ENCODE results near the gene CYP3A5. TPM values are rescaled to one million over a fixed set of nuclear protein-coding genes. Genes with fewer than 3 reads are reported as not detected.
"Not testable (repeated sequence)": the region's sequence is repeated elsewhere in the genome, so short reads cannot be mapped to it uniquely, and the experiment has no call there.

CYP3A5 gene
- total RNA-seq, 1 donor from 2014 or later: 15.1 TPM

DNA sequence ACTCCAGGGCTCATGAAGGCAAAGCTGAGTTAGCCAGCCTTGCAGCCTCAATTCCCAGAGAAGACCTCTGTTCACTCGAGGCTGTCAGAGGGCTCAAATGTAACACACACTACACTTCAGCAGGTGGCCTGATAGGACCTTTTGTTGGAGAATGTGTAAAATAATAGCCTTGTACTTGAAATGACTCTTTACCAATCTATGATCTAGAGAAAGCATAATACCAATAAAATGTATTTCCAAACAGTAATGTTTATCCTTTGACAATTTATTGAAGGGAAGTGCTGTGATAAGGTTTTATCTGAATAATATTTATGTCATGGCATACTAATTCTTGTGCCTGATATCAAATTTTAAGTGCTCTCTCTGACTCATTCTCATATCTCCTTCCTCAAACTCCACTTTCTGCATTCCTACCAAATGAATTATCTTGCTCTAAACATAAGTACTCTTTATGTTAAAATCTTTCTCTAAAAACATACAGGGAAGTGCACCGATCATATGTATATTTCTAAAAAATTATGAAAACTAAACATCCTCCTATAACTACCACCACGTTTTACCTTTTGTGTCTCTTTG is 34.3 kb upstream of the CYP3A5 start:
- H3K4me3 ChIP-seq: no peak overlapping the region
- DNase-seq (no peak), ATAC-seq (no peak)
- H3K27me3 ChIP-seq: no peaks in the 10 kb centered on the region
- intact Hi-C loops (cut with DNase I): no loop called here
- H3K27ac ChIP-seq: no peak overlapping the region
- TF ChIP-seq, protein P1, sequence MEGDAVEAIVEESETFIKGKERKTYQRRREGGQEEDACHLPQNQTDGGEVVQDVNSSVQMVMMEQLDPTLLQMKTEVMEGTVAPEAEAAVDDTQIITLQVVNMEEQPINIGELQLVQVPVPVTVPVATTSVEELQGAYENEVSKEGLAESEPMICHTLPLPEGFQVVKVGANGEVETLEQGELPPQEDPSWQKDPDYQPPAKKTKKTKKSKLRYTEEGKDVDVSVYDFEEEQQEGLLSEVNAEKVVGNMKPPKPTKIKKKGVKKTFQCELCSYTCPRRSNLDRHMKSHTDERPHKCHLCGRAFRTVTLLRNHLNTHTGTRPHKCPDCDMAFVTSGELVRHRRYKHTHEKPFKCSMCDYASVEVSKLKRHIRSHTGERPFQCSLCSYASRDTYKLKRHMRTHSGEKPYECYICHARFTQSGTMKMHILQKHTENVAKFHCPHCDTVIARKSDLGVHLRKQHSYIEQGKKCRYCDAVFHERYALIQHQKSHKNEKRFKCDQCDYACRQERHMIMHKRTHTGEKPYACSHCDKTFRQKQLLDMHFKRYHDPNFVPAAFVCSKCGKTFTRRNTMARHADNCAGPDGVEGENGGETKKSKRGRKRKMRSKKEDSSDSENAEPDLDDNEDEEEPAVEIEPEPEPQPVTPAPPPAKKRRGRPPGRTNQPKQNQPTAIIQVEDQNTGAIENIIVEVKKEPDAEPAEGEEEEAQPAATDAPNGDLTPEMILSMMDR (IDR thresholded peaks at IDR 0.05): no peak
- no peaks in the 10 kb centered on the region for H3K4me1 ChIP-seq
- no peaks in the 10 kb centered on the region for H3K36me3 ChIP-seq
- no peaks in the 10 kb centered on the region for H3K9me3 ChIP-seq

DNA sequence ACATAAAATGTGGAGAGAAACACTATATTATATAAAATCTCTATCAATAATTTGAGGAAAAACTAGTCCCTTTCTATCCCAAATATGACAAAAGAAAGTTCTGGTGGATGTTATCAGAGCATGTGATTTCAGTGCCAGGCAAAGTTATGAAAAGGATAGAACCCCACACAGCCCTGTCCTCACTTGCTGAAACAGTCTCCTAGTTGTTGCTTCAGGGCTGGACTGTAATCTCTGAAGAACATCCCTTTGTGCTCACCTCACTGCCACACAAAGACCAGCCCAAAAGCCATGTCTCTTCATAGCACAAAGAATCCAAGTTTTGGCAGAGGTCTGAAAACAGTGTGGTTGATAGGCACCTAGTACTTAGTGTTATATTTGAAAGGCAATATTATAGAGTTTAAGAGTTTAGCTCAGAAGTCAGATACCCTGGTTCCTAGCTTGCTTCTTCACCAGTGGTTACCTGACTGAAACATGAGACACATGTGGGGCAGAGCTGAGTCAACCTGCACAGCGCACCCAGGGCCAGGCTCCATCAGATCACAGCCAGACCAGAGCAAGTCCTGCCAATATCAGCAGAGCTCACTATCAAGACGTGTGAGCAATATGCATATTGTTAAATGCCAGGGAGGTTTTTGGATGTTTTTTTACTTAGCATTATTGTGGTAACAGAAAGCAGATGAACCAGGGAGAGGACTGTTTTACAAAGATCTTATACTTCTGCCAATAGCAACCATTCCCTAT is 30.2 kb upstream of the CYP3A5 start:
- Histone ChIP-seq H3K36me3 (no peaks in the 10 kb centered on the region), H3K27ac (no peak overlapping the region), H3K27me3 (no peaks in the 10 kb centered on the region), H3K9me3 (no peaks in the 10 kb centered on the region), H3K4me3 (no peak overlapping the region), H3K4me1 (no peaks in the 10 kb centered on the region)
- TF ChIP-seq, protein P1 (IDR thresholded peaks at IDR 0.05): no peak
- ATAC-seq (no peak), DNase-seq (no peak)
- intact Hi-C loops (cut with DNase I): no loop called here

DNA sequence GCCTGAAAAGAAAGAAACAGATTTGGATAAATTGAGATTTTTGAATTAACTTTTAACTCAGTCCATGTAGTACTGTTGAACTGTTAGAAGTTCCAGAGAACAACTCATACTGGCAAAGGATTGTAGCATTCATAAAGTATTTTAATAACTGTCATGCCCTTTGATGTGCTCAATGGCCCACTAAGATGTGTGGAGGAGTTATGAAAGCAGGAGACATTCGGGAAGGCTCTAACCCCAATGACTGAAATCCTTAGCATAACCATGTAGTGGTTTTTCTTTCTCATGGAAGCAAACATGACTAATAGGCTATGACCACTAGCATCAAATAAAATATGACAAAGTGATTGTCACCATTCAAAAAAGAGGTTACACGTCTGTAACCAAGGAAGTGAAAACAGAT is 29.5 kb upstream of the CYP3A5 start:
- no peak overlapping the region for H3K4me3 ChIP-seq
- intact Hi-C loops (cut with DNase I): no loop called here
- DNase-seq (no peak), ATAC-seq (no peak)
- H3K9me3 ChIP-seq: no peaks in the 10 kb centered on the region
- TF ChIP-seq, protein P1 (IDR thresholded peaks at IDR 0.05): no peak
- H3K27ac ChIP-seq: no peak overlapping the region
- no peaks in the 10 kb centered on the region for H3K36me3 ChIP-seq
- no peaks in the 10 kb centered on the region for H3K27me3 ChIP-seq
- H3K4me1 ChIP-seq: no peaks in the 10 kb centered on the region

DNA sequence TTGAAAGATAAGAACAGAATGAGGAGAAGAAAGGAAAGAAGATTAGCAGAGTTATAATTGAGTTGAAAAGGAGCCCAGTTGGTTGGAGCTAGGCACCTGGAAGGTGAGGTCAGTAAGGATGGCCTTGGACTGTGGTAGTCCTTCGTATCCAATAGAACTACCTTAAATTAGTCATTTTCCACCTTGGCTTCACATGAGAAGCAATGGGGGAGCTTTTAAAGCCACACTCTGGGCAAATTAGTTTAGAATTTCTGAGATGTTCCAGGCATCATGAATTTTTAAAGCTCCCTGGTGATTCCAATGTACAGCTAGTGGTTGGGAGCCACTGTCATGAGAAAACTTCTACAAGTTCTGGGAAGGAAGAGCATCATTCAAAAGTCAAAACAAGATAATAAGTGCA is 27.3 kb upstream of the CYP3A5 start:
- no peak for DNase-seq
- intact Hi-C loops (cut with DNase I): no loop called here
- H3K27ac ChIP-seq: no peak overlapping the region
- no peak overlapping the region for H3K4me3 ChIP-seq
- no peak for ATAC-seq
- TF ChIP-seq, protein P1 (IDR thresholded peaks at IDR 0.05): no peak
- H3K27me3 ChIP-seq: no peaks in the 10 kb centered on the region
- H3K36me3 ChIP-seq: no peaks in the 10 kb centered on the region
- no peaks in the 10 kb centered on the region for H3K4me1 ChIP-seq
- H3K9me3 ChIP-seq: no peaks in the 10 kb centered on the region

DNA sequence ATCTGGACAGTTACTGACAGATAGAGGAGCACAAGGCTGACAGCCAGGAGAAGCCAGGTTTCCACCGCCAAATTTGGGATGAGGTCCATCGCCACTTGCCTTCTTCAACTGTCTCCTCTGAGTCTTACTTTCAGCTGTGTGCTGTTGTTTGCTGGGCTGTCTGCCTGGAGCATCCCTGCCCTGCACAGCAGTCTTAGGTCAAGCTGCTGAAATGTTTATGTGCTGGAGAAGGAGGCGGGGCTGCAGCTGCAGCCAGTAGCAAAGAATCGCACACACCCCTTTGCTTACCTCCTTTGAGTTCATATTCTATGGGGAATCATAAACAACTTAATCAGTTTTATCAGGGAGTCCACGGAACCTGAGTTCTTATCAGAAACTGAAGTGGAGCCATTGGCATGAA is 20.1 kb upstream of the CYP3A5 start:
- ATAC-seq: peak; percentile 47
- H3K4me3 ChIP-seq: no peak overlapping the region
- no peak for DNase-seq
- intact Hi-C loops (cut with DNase I): no loop called here
- H3K4me1 ChIP-seq: no peaks in the 10 kb centered on the region
- TF ChIP-seq, protein P1 (IDR thresholded peaks at IDR 0.05): no peak
- no peak overlapping the region for H3K27ac ChIP-seq
- no peaks in the 10 kb centered on the region for H3K36me3 ChIP-seq
- no peaks in the 10 kb centered on the region for H3K9me3 ChIP-seq
- no peaks in the 10 kb centered on the region for H3K27me3 ChIP-seq

DNA sequence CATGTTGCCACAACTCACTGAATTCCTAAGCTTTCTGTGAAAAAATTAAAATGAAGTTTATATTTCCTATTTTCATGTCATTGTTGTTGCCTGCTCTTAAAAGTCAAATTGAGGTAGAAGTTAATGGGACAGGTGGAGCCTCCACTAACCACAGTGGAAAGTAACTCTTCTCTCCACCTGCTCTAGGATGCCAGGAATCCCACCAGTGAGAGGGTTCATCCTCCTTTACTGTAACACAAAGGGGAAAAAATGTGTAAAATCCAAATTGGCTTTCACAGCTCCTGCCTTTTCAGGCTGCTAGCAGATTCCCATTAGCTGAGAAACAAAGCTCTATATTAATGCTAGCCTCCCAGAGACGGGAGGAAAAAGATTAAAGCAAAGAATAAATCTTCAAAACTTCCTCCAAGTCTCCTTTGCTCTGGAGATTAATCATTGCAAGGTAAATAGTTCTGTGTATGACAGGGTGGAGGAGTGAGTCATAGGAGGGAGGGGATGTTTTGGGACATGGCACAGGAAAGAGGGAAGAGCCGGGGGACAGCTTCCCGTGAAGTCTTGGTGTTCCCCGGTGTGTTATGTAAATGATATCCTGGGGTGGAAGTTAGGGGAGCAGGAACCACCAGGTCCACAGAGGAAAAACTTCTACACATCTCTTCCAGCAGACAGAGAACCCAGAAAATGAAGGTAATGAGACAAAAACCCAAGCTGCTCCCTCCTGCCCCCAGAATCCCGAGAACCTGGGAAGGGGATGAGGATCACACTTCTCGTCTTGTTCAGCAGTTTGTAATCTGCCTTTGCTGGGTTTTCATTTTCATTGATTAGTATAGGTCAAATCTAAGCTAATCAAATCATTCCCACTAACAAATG is 19.3 kb upstream of the CYP3A5 start:
- H3K27ac ChIP-seq: peak overlapping the region; percentile 2
- H3K4me3 ChIP-seq; H3K27me3 ChIP-seq; H3K36me3 ChIP-seq; H3K9me3 ChIP-seq; intact Hi-C loops (cut with DNase I); DNase-seq; H3K4me1 ChIP-seq: not testable (repeated sequence)
- peak; percentile 84 for ATAC-seq
